Right lobe of liver (tissue), 6 donors: ENCODE data around the gene SSBP3. TPM values are rescaled to one million over a fixed set of nuclear protein-coding genes. Genes with fewer than 3 reads are reported as not detected.
"Not testable (repeated sequence)": the region's sequence is repeated elsewhere in the genome, so short reads cannot be mapped to it uniquely, and the experiment has no call there.

Experiments used
- ATAC-seq, 4 donors: fragments of 200-7000 bp; cut with Tn5 transposase; one replicate each; pipeline ENCODE4 v1.9.1; 2020; ENCODE audit warnings: mild to moderate bottlenecking in 4 of 4, moderate library complexity in 4 of 4
- DNase-seq, 3 donors: peaks; one replicate each; pipeline ENCODE4 v3.0.0-alpha.2; 2020
- H3K27ac ChIP-seq, 3 donors: fragments of 200-600 bp; one replicate each; pipeline ENCODE4 v1.8.0; 2022
- H3K27me3 ChIP-seq, 2 donors: fragments of 200-600 bp; one replicate each; pipeline ENCODE4 v1.8.0; 2022
- H3K36me3 ChIP-seq, 4 donors: fragments of 200-600 bp; sonication (generic) in 1 of 4; one replicate each; pipeline versions ENCODE4 v1.5.1 to v1.8.0; 2017 to 2022; ENCODE audit warnings: control low read depth in 1 of 4
- H3K4me1 ChIP-seq, 4 donors: fragments of 200-600 bp; sonication (generic) in 1 of 4; one replicate each; pipeline versions ENCODE4 v1.5.1 to v1.8.0; 2017 to 2022; ENCODE audit warnings: control low read depth in 1 of 4
- H3K4me3 ChIP-seq, 3 donors: fragments of 200-600 bp; one replicate each; pipeline ENCODE4 v1.8.0; 2022
- H3K9me3 ChIP-seq, 4 donors: fragments of 200-600 bp; sonication (generic) in 1 of 4; one replicate each; pipeline versions ENCODE4 v1.5.1 to v1.8.0; 2017 to 2022; ENCODE audit warnings: control low read depth in 1 of 4
- POLR2A ChIP-seq: fragments of 450-650 bp; IDR thresholded peaks from one replicate; pipeline ENCODE4 v1.6.1; 2017; ENCODE audit warnings: antibody characterized with exemption, mild to moderate bottlenecking
- WGBS: methylation state at CpG from one replicate; pipeline ENCODE4 v1.1.6; 2018; ENCODE audit warnings: low coverage, low lambda C conversion rate; ENCODE audit not compliant: insufficient coverage; ENCODE audit errors: missing lambda C conversion rate; 5-methylcytosine and 5-hydroxymethylcytosine counted together
- intact Hi-C, 2 donors: fragments of 100-400 bp; cut with DNase I; formaldehyde crosslinking; loops; one replicate each; pipeline versions ENCODE4 v1.11.2 to v1.14.1; 2022
- long read RNA-seq: library from polyadenylated mRNA; unstranded; transcript quantifications from one replicate; pipeline ENCODE4 v2.0.0, GENCODE V29; 2019
- total RNA-seq, 6 experiments: library from RNA; depleted of rRNA in 2 of 6; stranded (reverse); fragments of >200 nt in 2 of 6; fragmentation: NEBNext Ultra II Directional in 3 of 6; extraction: Animal tissue kit (Norgen Biotek cat#: 25700) in 3 of 6; gene quantifications; one replicate each; pipeline versions ENCODE4 v1.1.0 to v1.2.4, GENCODE V29; 2016 to 2023
- TF ChIP-seq, protein P1 (sequence below), 4 donors: fragments of 200-600 bp in 3 of 4; fragments of 450-650 bp in 1 of 4; IDR thresholded peaks; one replicate each; pipeline versions ENCODE4 v1.5.1 to v1.8.0; 2016 to 2022; ENCODE audit warnings: antibody characterized with exemption in 4 of 4, mild to moderate bottlenecking in 2 of 4
- donor health status: DM: no; HTN: yes; CAD: no.
- donor health status: DM: no; HTN: no; CAD: no.
- donor health status: DM: no; HTN: no; CAD: no.
- donor health status: DM: no; HTN: yes; CAD: no.
- donor health status: DM: no; HTN: yes; CAD: no.

Gene SSBP3
- 10 to 100 TPM; 19.4 to 34.1 (median 24.4) TPM for total RNA-seq
- long read RNA-seq, partial matches to known transcripts = 0 of 2 reads
- long read RNA-seq, other reads (novel, unspliced or antisense) = 2 of 2 reads

DNA sequence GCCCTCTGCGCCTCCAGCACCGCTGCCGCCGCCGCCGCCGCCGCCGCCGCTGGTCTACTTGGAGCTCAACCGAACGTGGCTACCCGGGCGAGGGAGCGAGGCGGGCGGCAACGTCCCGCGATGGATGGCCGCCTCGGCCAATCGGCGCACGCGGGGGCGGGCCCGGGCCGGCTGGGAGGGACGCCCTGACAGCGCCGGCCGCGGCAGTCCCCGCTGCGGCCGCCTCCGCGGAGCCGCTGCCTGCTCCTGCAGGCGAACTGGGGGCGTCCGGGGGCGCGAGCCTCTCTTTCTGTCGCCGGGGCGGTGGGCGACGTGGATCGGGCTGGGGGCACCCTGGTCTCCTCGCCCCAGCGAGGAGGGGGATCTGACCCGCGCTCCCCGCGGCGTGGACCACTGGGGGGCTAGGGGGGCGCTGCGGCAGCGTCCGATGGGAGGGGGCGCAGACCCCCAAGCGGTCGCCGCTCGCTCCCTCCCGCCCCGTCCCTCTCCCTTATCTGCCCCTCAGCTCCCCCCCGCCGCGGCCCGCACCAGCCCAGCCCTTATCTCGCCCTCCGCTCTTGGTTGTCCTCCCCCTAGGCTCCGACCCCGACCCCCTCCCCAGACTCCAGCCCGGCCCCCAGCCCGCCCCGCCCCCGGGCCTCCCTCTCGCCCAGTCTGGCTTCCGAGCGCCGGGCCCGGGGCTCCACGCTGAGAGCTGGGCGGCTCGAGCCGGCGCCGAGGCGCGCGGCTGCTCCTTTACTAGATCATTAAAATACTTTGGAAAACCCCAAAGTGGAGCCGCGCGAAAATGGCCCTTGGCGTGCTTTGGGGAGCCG, at the start of gene SSBP3:
Gene SSBP3, minus strand, starts transcription at position 56 of the 815 bp plus-strand sequence.
- peaks cover 0 to 8% (median 3%) of the 10 kb centered on the region in 4 donors for H3K4me1 ChIP-seq

DNA sequence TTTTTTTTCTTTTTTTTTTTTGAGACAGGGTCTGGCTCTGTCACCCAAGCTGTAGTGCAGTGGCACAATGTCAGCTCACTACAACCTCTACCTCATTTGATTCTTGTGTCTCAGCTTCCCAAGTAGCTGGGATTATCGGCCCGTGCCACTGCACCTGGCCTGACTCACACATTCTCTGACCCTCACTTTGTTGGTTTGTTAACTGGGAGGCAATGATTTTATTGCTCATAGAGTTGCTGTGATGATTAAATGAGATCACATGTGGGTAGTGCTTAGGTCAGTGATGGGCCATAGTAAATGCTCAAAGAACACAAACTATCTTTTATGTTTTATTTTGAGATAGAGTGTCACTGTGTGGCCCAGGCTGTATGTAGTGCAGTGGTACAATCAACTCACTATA, 47.3 kb upstream of the SSBP3 start:
- intact Hi-C loops = no loop called here
- DNase-seq (no peak), ATAC-seq (no peak)
- H3K36me3 ChIP-seq = no peaks in the 10 kb centered on the region
- no peaks in the 10 kb centered on the region for H3K27me3 ChIP-seq
- 90% methylated on average over 2 of the region's 2 CpGs for WGBS
- H3K27ac ChIP-seq = no peak overlapping the region
- H3K4me3 ChIP-seq = no peak overlapping the region
- no peaks in the 10 kb centered on the region for H3K9me3 ChIP-seq
- TF ChIP-seq POLR2A = no peak
- TF ChIP-seq, protein P1, sequence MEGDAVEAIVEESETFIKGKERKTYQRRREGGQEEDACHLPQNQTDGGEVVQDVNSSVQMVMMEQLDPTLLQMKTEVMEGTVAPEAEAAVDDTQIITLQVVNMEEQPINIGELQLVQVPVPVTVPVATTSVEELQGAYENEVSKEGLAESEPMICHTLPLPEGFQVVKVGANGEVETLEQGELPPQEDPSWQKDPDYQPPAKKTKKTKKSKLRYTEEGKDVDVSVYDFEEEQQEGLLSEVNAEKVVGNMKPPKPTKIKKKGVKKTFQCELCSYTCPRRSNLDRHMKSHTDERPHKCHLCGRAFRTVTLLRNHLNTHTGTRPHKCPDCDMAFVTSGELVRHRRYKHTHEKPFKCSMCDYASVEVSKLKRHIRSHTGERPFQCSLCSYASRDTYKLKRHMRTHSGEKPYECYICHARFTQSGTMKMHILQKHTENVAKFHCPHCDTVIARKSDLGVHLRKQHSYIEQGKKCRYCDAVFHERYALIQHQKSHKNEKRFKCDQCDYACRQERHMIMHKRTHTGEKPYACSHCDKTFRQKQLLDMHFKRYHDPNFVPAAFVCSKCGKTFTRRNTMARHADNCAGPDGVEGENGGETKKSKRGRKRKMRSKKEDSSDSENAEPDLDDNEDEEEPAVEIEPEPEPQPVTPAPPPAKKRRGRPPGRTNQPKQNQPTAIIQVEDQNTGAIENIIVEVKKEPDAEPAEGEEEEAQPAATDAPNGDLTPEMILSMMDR (IDR thresholded peaks at IDR 0.05) = no peak
- no peaks in the 10 kb centered on the region for H3K4me1 ChIP-seq

More for the DNA sequence above, at the start of gene SSBP3:
- intact Hi-C loops = loop anchor here (5.0 to 10.0 kb wide), 3 partner anchors 81 to 134 kb away; no protein-coding TSS in a partner anchor
- ATAC-seq = peak; percentile 85 to 94 (median 90)
- Histone ChIP-seq H3K9me3 (no peaks in the 10 kb centered on the region), H3K4me3 (peak within 1 kb of the TSS; percentile 65 to 79 (median 79)), H3K27me3 (no peaks in the 10 kb centered on the region), H3K27ac (peak within 1 kb of the TSS; percentile 67 to 86 (median 83)), H3K36me3 (peaks cover 0 to 5% (median 0%) of the 10 kb centered on the region in 4 donors)
- WGBS = 1% methylated on average over 20 of the region's 100 CpGs
- peak; percentile 94 to 96 (median 95) for DNase-seq
- TF ChIP-seq POLR2A = peak; percentile 96
- TF ChIP-seq, protein P1 (IDR thresholded peaks at IDR 0.05) = no peak

DNA sequence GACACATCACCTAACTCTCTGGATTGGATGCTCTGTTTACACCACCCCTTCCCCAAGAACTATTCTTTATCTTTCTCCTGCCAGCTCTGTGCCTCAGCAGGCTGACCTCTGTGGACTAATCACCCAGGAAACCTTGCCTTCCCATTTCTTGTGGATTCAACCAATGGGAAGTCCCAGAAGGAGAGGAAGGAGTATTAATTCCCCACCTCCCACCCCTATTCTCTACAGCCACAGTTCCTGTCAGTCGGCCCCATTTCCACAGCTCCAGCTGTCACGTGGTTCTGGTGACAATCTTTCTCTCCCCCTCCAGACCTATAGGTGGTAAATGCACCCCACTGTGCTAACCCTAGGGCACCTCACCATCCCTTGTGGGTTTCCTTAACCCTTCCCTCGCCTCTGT, 46.8 kb upstream of the SSBP3 start:
- Histone ChIP-seq H3K9me3 (no peaks in the 10 kb centered on the region), H3K27me3 (no peaks in the 10 kb centered on the region), H3K36me3 (no peaks in the 10 kb centered on the region), H3K4me3 (no peak overlapping the region), H3K4me1 (no peaks in the 10 kb centered on the region), H3K27ac (no peak overlapping the region)
- intact Hi-C loops = no loop called here
- WGBS = 81% methylated on average over 3 of the region's 3 CpGs
- DNase-seq (no peak), ATAC-seq (no peak)
- TF ChIP-seq POLR2A = no peak
- TF ChIP-seq, protein P1 (IDR thresholded peaks at IDR 0.05) = no peak

DNA sequence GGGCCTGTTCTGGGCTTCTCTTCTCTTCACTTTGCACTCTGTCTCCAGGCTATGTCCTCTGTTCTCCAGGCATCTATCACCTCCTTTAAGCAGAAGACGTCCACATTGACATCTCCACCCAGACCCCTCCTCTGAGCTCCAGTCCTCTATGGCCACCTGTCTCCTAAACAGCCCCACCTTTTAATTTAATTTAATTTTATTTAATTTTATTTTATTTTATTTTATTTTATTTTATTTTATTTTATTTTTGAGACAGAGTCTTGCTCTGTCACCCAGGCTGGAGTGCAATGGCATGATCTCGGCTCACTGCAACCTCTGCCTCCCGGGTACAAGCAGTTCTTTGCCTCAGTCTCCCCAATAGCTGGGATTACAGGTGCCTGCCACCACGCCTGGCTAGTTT, 43.2 kb upstream of the SSBP3 start:
- H3K27ac ChIP-seq, intact Hi-C loops, H3K4me1 ChIP-seq, DNase-seq, H3K9me3 ChIP-seq, ATAC-seq, H3K4me3 ChIP-seq, H3K36me3 ChIP-seq, H3K27me3 ChIP-seq: not testable (repeated sequence)
- WGBS = 80% methylated on average over 3 of the region's 4 CpGs

DNA sequence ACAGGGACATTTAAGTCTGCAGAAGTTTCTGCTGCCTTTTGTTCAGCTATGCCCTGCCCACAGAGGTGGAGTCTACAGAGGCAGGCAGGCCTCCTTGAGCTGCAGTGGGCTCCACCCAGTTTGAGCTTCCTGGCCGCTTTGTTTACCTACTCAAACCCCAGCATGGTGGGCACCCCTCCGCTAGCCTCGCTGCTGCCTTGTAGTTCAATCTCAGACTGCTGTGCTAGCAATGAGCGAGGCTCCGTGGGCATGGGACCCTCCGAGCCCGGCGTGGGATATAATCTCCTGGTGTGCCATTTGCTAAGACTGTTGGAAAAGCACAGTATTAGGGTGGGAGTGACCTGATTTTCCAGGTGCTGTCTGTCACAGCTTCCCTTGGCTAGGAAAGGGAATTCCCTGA, 42.6 kb upstream of the SSBP3 start:
- ATAC-seq, H3K27me3 ChIP-seq, H3K4me1 ChIP-seq, H3K27ac ChIP-seq, H3K9me3 ChIP-seq, intact Hi-C loops, H3K36me3 ChIP-seq, DNase-seq, H3K4me3 ChIP-seq: not testable (repeated sequence)
- whole genome bisulfite sequencing = no CpG with 5 or more reads among the region's 8 CpGs

DNA sequence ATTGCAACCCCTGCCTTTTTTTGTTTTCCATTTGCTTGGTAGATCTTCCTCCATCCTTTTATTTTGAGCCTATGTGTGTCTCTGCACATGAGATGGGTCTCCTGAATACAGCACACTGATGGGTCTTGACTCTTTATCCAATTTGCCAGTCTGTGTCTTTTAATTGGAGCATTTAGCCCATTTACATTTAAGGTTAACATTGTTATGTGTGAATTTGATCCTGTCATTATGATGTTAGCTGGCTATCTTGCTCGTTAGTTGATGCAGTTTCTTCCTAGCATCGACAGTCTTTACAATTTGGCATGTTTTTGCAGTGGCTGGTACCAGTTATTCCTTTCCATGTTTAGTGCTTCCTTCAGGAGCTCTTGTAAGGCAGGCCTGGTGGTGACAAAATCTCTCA, 40.9 kb upstream of the SSBP3 start:
- H3K4me3 ChIP-seq, intact Hi-C loops, H3K4me1 ChIP-seq, H3K36me3 ChIP-seq, H3K27ac ChIP-seq, ATAC-seq, H3K27me3 ChIP-seq, DNase-seq, H3K9me3 ChIP-seq: not testable (repeated sequence)
- WGBS = no CpG with 5 or more reads among the region's 2 CpGs
